ENCODE results near the gene PIGK.
A peak's percentile ranks its signal among the peaks of the same experiment; 100 is the strongest.
"Not testable (repeated sequence)": the region's sequence is repeated elsewhere in the genome, so short reads cannot be mapped to it uniquely, and the experiment has no call there.

The PIGK gene

GRCh38 chr1:77179632-77180031, 39.6 kb downstream of the PIGK start:
- no peak overlapping the region for H3K4me3 ChIP-seq (ENCODE audit: control insufficient read depth, low read depth, low read length)
- TF ChIP-seq CTCF (conservative IDR thresholded peaks at IDR 0.05; ENCODE audit: control insufficient read depth, insufficient read depth, low read depth, low read length): no peak
- no peak for DNase-seq (ENCODE audit: low read depth)

- TF ChIP-seq CTCF (conservative IDR thresholded peaks at IDR 0.05; ENCODE audit: control insufficient read depth, insufficient read depth, low read depth, low read length): no peak
- H3K4me3 ChIP-seq (ENCODE audit: control insufficient read depth, low read depth, low read length): no peak overlapping the region
- DNase-seq (ENCODE audit: low read depth): peak; percentile 58
Measured at GRCh38 chr1:77175230-77175844, 43.9 kb downstream of the PIGK start.

GRCh38 chr1:77170687-77171086, 48.5 kb downstream of the PIGK start:
- H3K4me3 ChIP-seq (ENCODE audit: control insufficient read depth, low read depth, low read length): no peak overlapping the region
- TF ChIP-seq CTCF (conservative IDR thresholded peaks at IDR 0.05; ENCODE audit: control insufficient read depth, insufficient read depth, low read depth, low read length): no peak
- peak; percentile 95 for DNase-seq (ENCODE audit: low read depth)

DNA sequence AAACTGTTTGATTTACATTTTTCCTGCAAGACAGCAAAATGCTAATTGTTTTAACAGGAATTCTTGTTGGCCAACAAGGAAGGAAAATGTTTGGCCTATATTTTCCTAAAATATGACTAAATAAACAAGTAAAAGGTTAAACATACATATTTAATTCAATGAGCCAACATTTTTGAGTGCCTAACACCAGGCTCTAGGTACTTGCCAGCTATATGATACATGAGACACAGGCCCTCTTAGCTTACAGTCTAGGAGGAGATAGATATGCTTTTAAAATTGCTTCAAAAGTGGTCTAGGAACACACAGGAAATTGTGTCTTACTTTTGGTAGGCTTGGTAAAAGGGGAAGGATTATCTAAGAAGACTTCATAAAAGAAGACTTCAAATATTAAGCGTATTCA, 50.9 kb downstream of the PIGK start:
- DNase-seq (ENCODE audit: low read depth): peak; percentile 17
- no peak overlapping the region for H3K4me3 ChIP-seq (ENCODE audit: control insufficient read depth, low read depth, low read length)
- no peak for TF ChIP-seq CTCF (conservative IDR thresholded peaks at IDR 0.05; ENCODE audit: control insufficient read depth, insufficient read depth, low read depth, low read length)

DNA sequence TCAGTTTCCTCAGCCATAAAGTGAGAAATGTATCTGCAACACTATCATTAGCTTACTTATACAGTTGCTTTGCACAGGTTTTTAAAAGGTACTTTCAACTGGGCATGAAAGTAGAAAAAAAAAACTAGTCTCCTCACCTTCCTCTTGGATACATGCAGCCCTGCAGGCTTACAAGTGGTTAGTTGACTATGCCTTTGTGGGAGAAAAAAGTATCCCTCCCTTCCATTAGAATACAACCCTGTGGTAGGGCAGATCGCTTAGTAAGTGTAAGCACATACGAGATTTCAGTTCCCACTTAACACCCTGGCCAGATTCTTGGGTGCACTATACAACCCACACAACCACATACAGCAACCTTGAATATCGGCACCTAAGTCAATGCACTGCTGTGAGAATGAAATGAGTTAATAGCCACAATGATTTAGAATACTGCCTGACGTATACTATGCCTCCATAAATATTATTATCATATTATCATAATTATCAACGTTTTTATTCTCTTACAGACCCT, 54.7 kb downstream of the PIGK start:
- no peak overlapping the region for H3K4me3 ChIP-seq (ENCODE audit: control insufficient read depth, low read depth, low read length)
- no peak for DNase-seq (ENCODE audit: low read depth)
- no peak for TF ChIP-seq CTCF (conservative IDR thresholded peaks at IDR 0.05; ENCODE audit: control insufficient read depth, insufficient read depth, low read depth, low read length)

GRCh38 chr1:77159706-77160105, 59.5 kb downstream of the PIGK start:
- DNase-seq (ENCODE audit: low read depth); H3K4me3 ChIP-seq (ENCODE audit: control insufficient read depth, low read depth, low read length): not testable (repeated sequence)

DNA sequence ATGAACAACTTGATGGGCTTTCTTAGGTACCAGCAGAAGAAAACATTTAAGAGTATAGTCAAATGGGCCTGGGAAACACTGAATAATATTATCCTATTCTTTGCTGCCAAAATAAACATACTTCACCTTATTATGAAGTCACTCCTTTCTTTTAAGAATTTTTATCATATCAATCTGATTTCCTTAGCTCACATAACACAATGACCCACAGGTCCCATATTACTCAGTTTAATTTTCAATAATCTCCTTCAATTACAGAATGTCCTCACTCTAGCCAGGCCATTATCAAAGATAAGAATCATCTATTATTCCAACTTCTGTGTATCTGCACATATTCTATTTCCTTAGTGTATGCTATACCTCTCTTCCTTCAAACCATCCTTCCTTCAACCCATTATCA, 63.0 kb downstream of the PIGK start:
- H3K4me3 ChIP-seq (ENCODE audit: control insufficient read depth, low read depth, low read length): no peak overlapping the region
- no peak for DNase-seq (ENCODE audit: low read depth)
- no peak for TF ChIP-seq CTCF (conservative IDR thresholded peaks at IDR 0.05; ENCODE audit: control insufficient read depth, insufficient read depth, low read depth, low read length)

Data from fibroblast of mammary gland (primary cell).